PC-9 (cell line): ENCODE measurements around the gene ZDHHC1. TPM values are rescaled to one million over a fixed set of nuclear protein-coding genes. Genes with fewer than 3 reads are reported as not detected.

ENCODE experiments used
- BruUV-seq: library from RNA; stranded (reverse); fragments of 400-500 nt; replicated peaks from 2 replicates; lab custom pipeline; 2021; lab: Mats Ljungman, UMichigan
- CTCF ChIA-PET: fragments of 300-600 bp; sonication (Branson Sonifier 250); formaldehyde crosslinking; loops from one replicate; lab custom pipeline; 2022; ENCODE audit warnings: antibody characterized with exemption; lab: Charles Lee
- POLR2A ChIA-PET: fragments of 300-600 bp; sonication (Branson Sonifier 250); formaldehyde crosslinking; loops from one replicate; lab custom pipeline; 2022; ENCODE audit warnings: antibody characterized with exemption; ENCODE audit not compliant: unreplicated experiment; lab: Charles Lee
- DNase-seq, 2 experiments: peaks; one replicate each; pipeline versions ENCODE4 v3.0.0 to v3.0.0-alpha.2; 2015 to 2022; ENCODE audit warnings: mixed read lengths in 1 of 2
- H2AFZ ChIP-seq: fragments of 200-600 bp; sonication (generic); 2 replicates; pipeline ENCODE4 v1.8.1; 2017; ENCODE audit warnings: antibody characterized with exemption
- H3F3A ChIP-seq: fragments of 200-600 bp; sonication (generic); 2 replicates; pipeline ENCODE4 v1.8.1; 2017; ENCODE audit warnings: antibody characterized with exemption, mild to moderate bottlenecking, low read depth; ENCODE audit not compliant: insufficient read depth
- H3K27ac ChIP-seq: fragments of 200-600 bp; sonication (generic); 2 replicates; pipeline ENCODE4 v1.6.1; 2016; ENCODE audit warnings: mixed run types
- H3K27me3 ChIP-seq: fragments of 200-600 bp; sonication (generic); 2 replicates; pipeline ENCODE4 v1.6.1; 2016; ENCODE audit warnings: low read depth, mixed run types; ENCODE audit not compliant: insufficient read depth
- H3K36me3 ChIP-seq: fragments of 200-600 bp; sonication (generic); 2 replicates; pipeline ENCODE4 v1.6.1; 2016; ENCODE audit warnings: low read depth, mixed run types
- H3K4me1 ChIP-seq: fragments of 200-600 bp; sonication (generic); replicated peaks from 2 replicates; pipeline ENCODE4 v1.6.1; 2016; ENCODE audit warnings: mixed run types; ENCODE audit not compliant: insufficient read depth
- H3K4me2 ChIP-seq: fragments of 200-600 bp; sonication (generic); 2 replicates; pipeline ENCODE4 v1.6.1; 2017; ENCODE audit warnings: mixed run types
- H3K4me3 ChIP-seq: fragments of 200-600 bp; sonication (generic); 2 replicates; pipeline ENCODE4 v1.6.1; 2016; ENCODE audit warnings: mixed run types
- H3K79me2 ChIP-seq: fragments of 200-600 bp; sonication (generic); 2 replicates; pipeline ENCODE4 v1.6.1; 2017; ENCODE audit warnings: low read depth, mixed run types
- H3K9me2 ChIP-seq: fragments of 200-600 bp; sonication (generic); 2 replicates; pipeline ENCODE4 v1.8.1; 2017; ENCODE audit warnings: mild to moderate bottlenecking; ENCODE audit not compliant: insufficient read depth
- H3K9me3 ChIP-seq: fragments of 200-600 bp; sonication (generic); 2 replicates; pipeline ENCODE4 v1.8.1; 2016; ENCODE audit warnings: low read depth; ENCODE audit not compliant: insufficient read depth
- H4K20me1 ChIP-seq: fragments of 200-600 bp; sonication (generic); 2 replicates; pipeline ENCODE4 v1.8.1; 2017; ENCODE audit not compliant: insufficient read depth
- CTCF ChIP-seq: fragments of 200-600 bp; sonication (generic); conservative IDR thresholded peaks from 2 replicates; pipeline ENCODE4 v1.6.1; 2017; ENCODE audit warnings: mixed run types, antibody characterized with exemption, mild to moderate bottlenecking, moderate library complexity
- EZH2 ChIP-seq: fragments of 200-600 bp; sonication (generic); IDR thresholded peaks from 2 replicates; pipeline ENCODE4 v1.8.0; 2017; ENCODE audit warnings: antibody characterized with exemption, low read depth
- intact Hi-C: fragments of 100-400 bp; cut with micrococcal nuclease; formaldehyde crosslinking; loops from one replicate; pipeline ENCODE4 v1.10.0; 2022; ENCODE audit not compliant: unreplicated experiment
- total RNA-seq: library from RNA; stranded (reverse); gene quantifications from 2 replicates; pipeline ENCODE4 v1.2.3, GENCODE V29; 2021

ZDHHC1 gene
- total RNA-seq, 1 experiment from 2014 or later: 12.8 TPM

- no peaks in the 10 kb centered on the region for H3K9me2 ChIP-seq
- BruUV-seq: no TSS peak
- peak overlapping the region; percentile 86; the same call in 1 of the 2 replicates for H3K27ac ChIP-seq
- H2AFZ ChIP-seq: no peak overlapping the region
- H3K4me3 ChIP-seq: no peak overlapping the region
- H3K79me2 ChIP-seq: no peaks in the 10 kb centered on the region
- ChIA-PET CTCF (interaction anchor here (0.5 to 0.6 kb wide), 3 partner anchors 12 to 60 kb away, joined by 3 to 11 read pairs (median 3); no protein-coding TSS in a partner anchor), POLR2A (no interaction called here)
- H3K9me3 ChIP-seq: no peaks in the 10 kb centered on the region
- H3K4me1 ChIP-seq: peaks cover 34% of the 10 kb centered on the region
- no peaks in the 10 kb centered on the region for H3K27me3 ChIP-seq
- intact Hi-C loops: no loop called here
- H3K36me3 ChIP-seq: no peaks in the 10 kb centered on the region
- TF ChIP-seq EZH2 (no peak), CTCF (no peak)
- H3F3A ChIP-seq: peaks cover 18% of the 10 kb centered on the region; the same call in 1 of the 2 replicates
- no peaks in the 10 kb centered on the region for H4K20me1 ChIP-seq
- no peak overlapping the region for H3K4me2 ChIP-seq
- DNase-seq: no peak
Measured at GRCh38 chr16:67406111-67406971, 9.9 kb downstream of the ZDHHC1 start.

- Histone ChIP-seq H3K4me1 (peaks cover 32% of the 10 kb centered on the region), H3K27ac (peak overlapping the region; percentile 86), H3K79me2 (no peaks in the 10 kb centered on the region), H3F3A (peaks cover 18% of the 10 kb centered on the region; the same call in 1 of the 2 replicates), H3K4me3 (peak overlapping the region; percentile 16; the same call in 1 of the 2 replicates), H3K36me3 (no peaks in the 10 kb centered on the region), H3K9me2 (no peaks in the 10 kb centered on the region), H4K20me1 (no peaks in the 10 kb centered on the region), H2AFZ (no peak overlapping the region), H3K4me2 (peak overlapping the region; percentile 80), H3K27me3 (no peaks in the 10 kb centered on the region), H3K9me3 (no peaks in the 10 kb centered on the region)
- no peak for DNase-seq
- CTCF ChIA-PET: no interaction called here
- TF ChIP-seq EZH2 (no peak), CTCF (no peak)
- POLR2A ChIA-PET: no interaction called here
- TSS peak; percentile 100 for BruUV-seq
- intact Hi-C loops: no loop called here
Measured at GRCh38 chr16:67405336-67405735, 10.9 kb downstream of the ZDHHC1 start.

- H3K27me3 ChIP-seq: no peaks in the 10 kb centered on the region
- DNase-seq: peak; percentile 90 to 98
- intact Hi-C loops: no loop called here
- peaks cover 18% of the 10 kb centered on the region; the same call in 1 of the 2 replicates for H3F3A ChIP-seq
- peak overlapping the region; percentile 25; the same call in 1 of the 2 replicates for H3K4me3 ChIP-seq
- no TSS peak for BruUV-seq
- H3K4me1 ChIP-seq: peaks cover 32% of the 10 kb centered on the region
- no peaks in the 10 kb centered on the region for H4K20me1 ChIP-seq
- ChIA-PET POLR2A (interaction anchor here (0.5 to 0.7 kb wide), 2 partner anchors 136 to 533 kb away, joined by 4 to 20 read pairs; no protein-coding TSS in a partner anchor), CTCF (no interaction called here)
- H3K9me2 ChIP-seq: no peaks in the 10 kb centered on the region
- H3K36me3 ChIP-seq: no peaks in the 10 kb centered on the region
- peak overlapping the region; percentile 86 for H3K27ac ChIP-seq
- H3K4me2 ChIP-seq: peak overlapping the region; percentile 80
- no peaks in the 10 kb centered on the region for H3K9me3 ChIP-seq
- H2AFZ ChIP-seq: no peak overlapping the region
- no peak for TF ChIP-seq CTCF
- no peak for TF ChIP-seq EZH2
- no peaks in the 10 kb centered on the region for H3K79me2 ChIP-seq
Measured at GRCh38 chr16:67404740-67405226, 11.5 kb downstream of the ZDHHC1 start.
